Gastrocnemius medialis (tissue), 4 donors: ENCODE measurements around the gene SLC45A2. TPM values are rescaled to one million over a fixed set of nuclear protein-coding genes. Genes with fewer than 3 reads are reported as not detected.
"Not testable (repeated sequence)": the region's sequence is repeated elsewhere in the genome, so short reads cannot be mapped to it uniquely, and the experiment has no call there.

Experiments
- ATAC-seq, 2 donors: fragments of 150-250 bp; one replicate each; pipeline ENCODE4 v1.9.1; 2016
- DNase-seq, 2 donors: peaks; one replicate each; pipeline ENCODE4 v3.0.0-alpha.2; 2019
- H3K27ac ChIP-seq, 4 donors: fragments of 200-600 bp; sonication (generic); 1 replicate in 1 of 4; 2 replicates in 3 of 4; pipeline ENCODE4 v1.5.1; 2016 to 2018; ENCODE audit warnings: mild to moderate bottlenecking in 2 of 4, moderate library complexity in 1 of 4
- H3K27me3 ChIP-seq, 3 donors: fragments of 200-600 bp; sonication (generic) in 2 of 3; 1 replicate in 1 of 3; 2 replicates in 2 of 3; pipeline versions ENCODE4 v1.5.1 to v1.6.0; 2016 to 2019; ENCODE audit warnings: mild to moderate bottlenecking in 1 of 3, moderate library complexity in 1 of 3
- H3K36me3 ChIP-seq, 2 donors: fragments of 200-600 bp; sonication (generic) in 1 of 2; one replicate each; pipeline ENCODE4 v1.5.1; 2017 to 2018
- H3K4me1 ChIP-seq, 2 donors: fragments of 200-600 bp; sonication (generic) in 1 of 2; one replicate each; pipeline ENCODE4 v1.5.1; 2016 to 2017; ENCODE audit warnings: mild to moderate bottlenecking in 2 of 2
- H3K4me3 ChIP-seq, 4 donors: fragments of 200-600 bp; sonication (generic) in 3 of 4; 1 replicate in 1 of 4; 2 replicates in 3 of 4; pipeline ENCODE4 v1.5.1; 2016 to 2019; ENCODE audit warnings: mild to moderate bottlenecking in 2 of 4
- H3K9me3 ChIP-seq, 3 donors: fragments of 200-600 bp; sonication (generic) in 2 of 3; 1 replicate in 1 of 3; 2 replicates in 2 of 3; pipeline ENCODE4 v1.5.1; 2016 to 2019
- CTCF ChIP-seq, 5 experiments: fragments of 450-650 bp in 3 of 5; fragments of 200-600 bp in 2 of 5; sonication (generic) in 2 of 5; IDR thresholded peaks in 4 of 5; conservative IDR thresholded peaks in 1 of 5; 1 replicate in 4 of 5; 2 replicates in 1 of 5; pipeline ENCODE4 v1.5.1; 2016 to 2019; ENCODE audit warnings: antibody characterized with exemption in 5 of 5, mild to moderate bottlenecking in 3 of 5, moderate library complexity in 3 of 5
- POLR2A ChIP-seq, 2 donors: fragments of 450-650 bp; IDR thresholded peaks; one replicate each; pipeline ENCODE4 v1.6.1; 2017; ENCODE audit warnings: antibody characterized with exemption in 2 of 2, mild to moderate bottlenecking in 2 of 2, moderate library complexity in 2 of 2
- in situ Hi-C, 4 donors: fragments of 200-750 bp; cut with MboI; loops; one replicate each; pipeline versions ENCODE4 v1.15.0 to v1.8.0; 2017; ENCODE audit warnings: low sequenced_read_pairs in 4 of 4
- intact Hi-C: fragments of 100-400 bp; cut with DNase I; formaldehyde crosslinking; loops from one replicate; pipeline ENCODE4 v1.15.1; 2023; ENCODE audit warnings: low total_unique reads
- total RNA-seq, 4 donors: library from RNA; depleted of rRNA; stranded (reverse); fragments of >200 nt; gene quantifications; one replicate each; pipeline versions ENCODE4 v1.1.0 to v1.2.3, GENCODE V29; 2016

Gene SLC45A2
- total RNA-seq, 4 donors from 2014 or later: not detected

GRCh38 chr5:33927685-33928084 is 56.8 kb downstream of the SLC45A2 start:
- TF ChIP-seq CTCF (IDR thresholded peaks at IDR 0.05 in 4 of 5, conservative IDR thresholded peaks at IDR 0.05 in 1 of 5) (no peak), POLR2A (IDR thresholded peaks at IDR 0.05) (no peak)

GRCh38 chr5:33925278-33925677 is 59.2 kb downstream of the SLC45A2 start:
- Histone ChIP-seq H3K36me3 (no peaks in the 10 kb centered on the region), H3K4me1 (no peaks in the 10 kb centered on the region), H3K9me3 (no peaks in the 10 kb centered on the region), H3K27ac (no peak overlapping the region), H3K27me3 (no peaks in the 10 kb centered on the region), H3K4me3 (no peak overlapping the region)
- no peak for TF ChIP-seq CTCF (IDR thresholded peaks at IDR 0.05 in 4 of 5, conservative IDR thresholded peaks at IDR 0.05 in 1 of 5)
- no peak for TF ChIP-seq POLR2A (IDR thresholded peaks at IDR 0.05)
- DNase-seq (no peak), ATAC-seq (no peak)
- in situ Hi-C loops: loop anchor here in 2 of 4 donors (25.0 kb wide), 1 partner anchor 488 kb away; the partner anchor contains the start of gene TARS1 (in 2 of the 2)
- intact Hi-C loops: no loop called here

More at GRCh38 chr5:33927685-33928084, 56.8 kb downstream of the SLC45A2 start:
- DNase-seq: no peak
- Histone ChIP-seq H3K4me1 (no peaks in the 10 kb centered on the region), H3K27me3 (peaks cover 0 to 2% (median 0%) of the 10 kb centered on the region in 3 donors), H3K36me3 (no peaks in the 10 kb centered on the region), H3K9me3 (no peaks in the 10 kb centered on the region), H3K27ac (no peak overlapping the region), H3K4me3 (no peak overlapping the region)
- in situ Hi-C loops (loop anchor here in 2 of 4 donors (25.0 kb wide), 1 partner anchor 490 kb away; the partner anchor contains the start of gene TARS1 (in 2 of the 2)), intact Hi-C loops (no loop called here)
- ATAC-seq: no peak

- H3K27me3 ChIP-seq: no peaks in the 10 kb centered on the region
- H3K27ac ChIP-seq: no peak overlapping the region
- DNase-seq (no peak), ATAC-seq (no peak)
- no peaks in the 10 kb centered on the region for H3K4me1 ChIP-seq
- intact Hi-C loops (no loop called here), in situ Hi-C loops (no loop called here)
- no peaks in the 10 kb centered on the region for H3K9me3 ChIP-seq
- no peak overlapping the region for H3K4me3 ChIP-seq
- no peaks in the 10 kb centered on the region for H3K36me3 ChIP-seq
- TF ChIP-seq CTCF (IDR thresholded peaks at IDR 0.05 in 4 of 5, conservative IDR thresholded peaks at IDR 0.05 in 1 of 5): no peak
- TF ChIP-seq POLR2A (IDR thresholded peaks at IDR 0.05): no peak
Observed at GRCh38 chr5:33921002-33921401, 63.5 kb downstream of the SLC45A2 start.

GRCh38 chr5:33914844-33915243 is 69.6 kb downstream of the SLC45A2 start:
- H3K4me1 ChIP-seq, DNase-seq, H3K4me3 ChIP-seq, ATAC-seq, H3K9me3 ChIP-seq, H3K36me3 ChIP-seq, intact Hi-C loops, H3K27me3 ChIP-seq, H3K27ac ChIP-seq, in situ Hi-C loops: not testable (repeated sequence)

GRCh38 chr5:33906248-33906647 is 78.2 kb downstream of the SLC45A2 start:
- ATAC-seq, H3K27ac ChIP-seq, H3K9me3 ChIP-seq, H3K36me3 ChIP-seq, H3K4me3 ChIP-seq, H3K27me3 ChIP-seq, H3K4me1 ChIP-seq, in situ Hi-C loops, DNase-seq, intact Hi-C loops: not testable (repeated sequence)

GRCh38 chr5:33905381-33905780 is 79.1 kb downstream of the SLC45A2 start:
- intact Hi-C loops (no loop called here), in situ Hi-C loops (no loop called here)
- TF ChIP-seq CTCF (IDR thresholded peaks at IDR 0.05 in 4 of 5, conservative IDR thresholded peaks at IDR 0.05 in 1 of 5) (no peak), POLR2A (IDR thresholded peaks at IDR 0.05) (no peak)
- no peaks in the 10 kb centered on the region for H3K9me3 ChIP-seq
- H3K27ac ChIP-seq: no peak overlapping the region
- ATAC-seq (no peak), DNase-seq (no peak)
- no peaks in the 10 kb centered on the region for H3K36me3 ChIP-seq
- no peak overlapping the region for H3K4me3 ChIP-seq
- no peaks in the 10 kb centered on the region for H3K4me1 ChIP-seq
- no peaks in the 10 kb centered on the region for H3K27me3 ChIP-seq
